ENCODE results near the gene BAIAP2. TPM values are rescaled to one million over a fixed set of nuclear protein-coding genes. Genes with fewer than 3 reads are reported as not detected.

Gene BAIAP2
- total RNA-seq, 1 donor from 2014 or later = 14.4 TPM

DNA sequence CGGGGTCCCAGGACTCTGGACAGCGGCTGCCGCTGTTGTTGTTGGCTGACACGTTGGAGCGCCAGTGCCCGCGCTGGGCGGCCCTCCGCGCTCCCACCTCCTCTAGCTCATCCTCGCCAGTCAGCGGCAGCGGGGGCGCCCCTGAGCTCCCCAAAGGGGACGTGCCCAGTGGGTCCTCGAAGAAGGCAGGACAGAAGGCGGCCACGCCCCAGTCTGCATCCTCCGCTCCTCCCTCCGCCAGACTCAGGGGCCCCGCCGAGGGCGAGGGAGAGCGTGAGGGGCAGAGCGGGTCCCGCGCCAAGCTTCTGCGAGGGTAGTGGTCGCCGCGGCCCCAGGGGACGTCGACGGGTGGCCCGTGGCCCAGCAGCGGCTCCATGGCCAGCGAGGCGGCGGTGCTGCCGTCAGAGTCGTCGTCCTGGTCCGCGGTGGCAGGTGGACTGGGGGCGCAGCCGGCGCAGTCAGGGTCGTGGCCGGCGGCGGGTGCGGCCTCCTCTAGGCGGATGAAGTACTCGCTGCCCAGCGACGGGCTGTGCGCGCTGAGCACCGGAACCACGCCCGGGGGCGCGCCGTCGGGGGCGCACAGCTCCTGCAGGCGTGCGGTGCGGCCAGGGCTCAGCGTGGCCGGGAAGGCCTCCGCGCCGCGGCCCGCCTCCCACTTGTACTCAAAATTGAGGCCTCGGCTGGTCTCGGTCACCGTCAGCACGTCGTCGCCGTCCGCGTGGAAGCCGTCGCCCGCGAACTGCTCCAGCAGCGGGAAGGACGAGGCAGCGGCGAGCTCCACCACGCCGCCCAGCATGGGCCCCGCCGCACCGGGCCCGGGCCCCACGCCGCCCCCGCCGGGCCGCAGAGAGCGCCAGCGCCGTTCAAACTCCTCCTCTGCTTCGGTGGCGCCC, 87.1 kb downstream of the BAIAP2 start:
- Histone ChIP-seq H3K9me3 (no peaks in the 10 kb centered on the region), H3K27ac (no peak overlapping the region), H3K36me3 (no peaks in the 10 kb centered on the region), H3K27me3 (no peaks in the 10 kb centered on the region), H3K4me1 (no peaks in the 10 kb centered on the region), H3K4me3 (no peak overlapping the region)
- intact Hi-C loops (cut with DNase I) = no loop called here
- TF ChIP-seq, protein P1, sequence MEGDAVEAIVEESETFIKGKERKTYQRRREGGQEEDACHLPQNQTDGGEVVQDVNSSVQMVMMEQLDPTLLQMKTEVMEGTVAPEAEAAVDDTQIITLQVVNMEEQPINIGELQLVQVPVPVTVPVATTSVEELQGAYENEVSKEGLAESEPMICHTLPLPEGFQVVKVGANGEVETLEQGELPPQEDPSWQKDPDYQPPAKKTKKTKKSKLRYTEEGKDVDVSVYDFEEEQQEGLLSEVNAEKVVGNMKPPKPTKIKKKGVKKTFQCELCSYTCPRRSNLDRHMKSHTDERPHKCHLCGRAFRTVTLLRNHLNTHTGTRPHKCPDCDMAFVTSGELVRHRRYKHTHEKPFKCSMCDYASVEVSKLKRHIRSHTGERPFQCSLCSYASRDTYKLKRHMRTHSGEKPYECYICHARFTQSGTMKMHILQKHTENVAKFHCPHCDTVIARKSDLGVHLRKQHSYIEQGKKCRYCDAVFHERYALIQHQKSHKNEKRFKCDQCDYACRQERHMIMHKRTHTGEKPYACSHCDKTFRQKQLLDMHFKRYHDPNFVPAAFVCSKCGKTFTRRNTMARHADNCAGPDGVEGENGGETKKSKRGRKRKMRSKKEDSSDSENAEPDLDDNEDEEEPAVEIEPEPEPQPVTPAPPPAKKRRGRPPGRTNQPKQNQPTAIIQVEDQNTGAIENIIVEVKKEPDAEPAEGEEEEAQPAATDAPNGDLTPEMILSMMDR (IDR thresholded peaks at IDR 0.05) = no peak
- no peak for DNase-seq (ENCODE audit: low spot score in 2 of 2)

DNA sequence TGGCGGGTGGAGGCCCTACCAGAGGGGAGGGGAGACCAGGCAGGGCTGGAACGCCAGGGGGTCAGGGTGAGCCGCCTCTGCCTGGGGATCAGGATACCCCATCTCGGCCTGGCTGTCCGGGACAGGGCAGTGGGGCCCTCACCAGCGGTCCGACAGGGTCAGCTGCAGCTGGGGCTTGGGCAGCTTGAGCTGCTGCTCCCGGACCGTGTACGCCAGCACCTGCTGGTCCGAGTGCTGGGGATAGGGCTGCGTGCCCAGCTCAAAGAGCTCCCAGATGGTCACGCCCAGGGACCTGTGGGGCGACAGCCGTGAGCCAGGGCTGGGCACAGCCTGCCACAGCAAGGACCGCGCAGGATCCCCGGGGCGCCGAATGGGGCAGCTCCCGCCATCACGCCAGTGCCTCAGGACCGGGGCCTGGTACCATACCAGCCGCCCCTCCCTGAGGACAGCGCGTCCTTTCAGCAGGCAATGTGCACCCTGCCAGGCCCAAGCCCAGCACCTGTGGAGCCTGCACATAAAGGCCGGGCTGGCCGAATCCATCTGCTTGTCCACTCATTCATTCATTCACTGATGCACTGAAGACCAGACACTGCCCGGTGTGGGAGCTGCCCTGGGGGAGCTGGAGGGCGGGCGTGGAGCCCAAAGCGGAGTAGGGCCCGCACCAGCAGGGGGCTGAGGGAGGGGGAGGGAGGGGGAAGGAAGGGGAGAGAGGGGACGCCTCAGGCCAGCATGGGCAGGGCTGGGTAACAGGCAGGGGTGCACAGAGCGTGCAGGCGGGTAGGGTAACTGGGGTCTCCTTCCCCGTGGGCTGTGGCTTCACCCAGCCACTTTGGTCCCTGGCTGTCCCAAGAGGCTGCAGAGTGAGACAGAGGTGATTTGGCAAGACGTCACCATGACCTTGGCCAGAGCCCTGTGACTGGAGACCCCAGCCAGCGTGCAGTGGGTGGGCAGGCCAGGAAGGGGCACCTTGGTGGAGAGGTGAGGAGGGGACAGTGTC, 88.4 kb downstream of the BAIAP2 start:
- TF ChIP-seq, protein P1 (IDR thresholded peaks at IDR 0.05) = no peak
- Histone ChIP-seq H3K36me3 (no peaks in the 10 kb centered on the region), H3K4me1 (no peaks in the 10 kb centered on the region), H3K27me3 (no peaks in the 10 kb centered on the region), H3K9me3 (no peaks in the 10 kb centered on the region), H3K4me3 (no peak overlapping the region), H3K27ac (no peak overlapping the region)
- intact Hi-C loops (cut with DNase I) = no loop called here
- no peak for DNase-seq (ENCODE audit: low spot score in 2 of 2)

DNA sequence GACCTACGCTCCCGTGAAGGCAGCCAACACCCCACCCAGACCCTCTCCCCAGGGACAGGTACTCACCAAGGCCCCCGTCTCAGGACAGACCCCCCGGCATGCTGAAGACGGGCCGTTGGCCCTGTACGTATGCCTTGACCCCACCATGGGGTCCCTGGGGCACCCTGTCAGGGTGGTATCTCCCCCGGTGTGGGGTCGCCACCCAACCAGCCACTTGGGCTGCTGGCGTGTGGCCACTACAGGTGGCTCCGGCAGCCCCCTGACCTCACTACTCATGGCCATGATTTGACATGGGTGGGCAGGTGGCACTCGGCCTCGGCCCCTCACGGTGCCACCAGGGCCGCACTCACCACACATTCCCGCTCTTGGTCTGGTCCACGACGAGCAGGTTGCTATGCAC, 89.4 kb downstream of the BAIAP2 start:
- H3K27ac ChIP-seq = no peak overlapping the region
- TF ChIP-seq, protein P1 (IDR thresholded peaks at IDR 0.05) = no peak
- intact Hi-C loops (cut with DNase I) = no loop called here
- no peak overlapping the region for H3K4me3 ChIP-seq
- no peaks in the 10 kb centered on the region for H3K9me3 ChIP-seq
- H3K4me1 ChIP-seq = no peaks in the 10 kb centered on the region
- H3K36me3 ChIP-seq = no peaks in the 10 kb centered on the region
- H3K27me3 ChIP-seq = no peaks in the 10 kb centered on the region
- no peak for DNase-seq (ENCODE audit: low spot score in 2 of 2)

DNA sequence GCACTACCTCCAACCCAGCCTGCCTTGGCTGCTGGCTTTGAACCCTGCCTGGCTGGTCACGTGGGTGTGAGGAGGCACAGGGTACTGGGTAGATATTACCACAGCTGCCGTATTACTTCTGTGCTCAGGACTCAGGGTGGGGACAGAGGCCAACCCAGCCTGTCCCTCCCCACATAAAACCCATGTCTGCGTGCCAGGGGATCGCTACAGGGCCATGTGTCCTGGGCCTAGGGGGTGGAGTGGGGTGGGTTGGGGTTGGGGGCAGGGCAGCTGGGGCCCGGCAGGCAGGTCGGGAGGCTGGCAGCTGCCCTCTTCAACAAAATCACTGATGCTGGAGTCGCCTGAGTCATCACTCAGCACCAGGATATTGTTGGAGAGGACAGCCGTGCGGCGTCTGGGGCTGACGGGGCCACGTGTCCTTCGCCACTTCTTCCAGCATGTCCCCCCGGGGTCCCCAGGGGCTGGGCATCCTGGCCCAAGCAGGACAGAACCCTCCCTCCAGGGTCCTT, 90.7 kb downstream of the BAIAP2 start:
- no peaks in the 10 kb centered on the region for H3K9me3 ChIP-seq
- no peaks in the 10 kb centered on the region for H3K4me1 ChIP-seq
- TF ChIP-seq, protein P1 (IDR thresholded peaks at IDR 0.05) = no peak
- DNase-seq (ENCODE audit: low spot score in 2 of 2) = no peak
- no peak overlapping the region for H3K27ac ChIP-seq
- H3K27me3 ChIP-seq = no peaks in the 10 kb centered on the region
- H3K36me3 ChIP-seq = no peaks in the 10 kb centered on the region
- intact Hi-C loops (cut with DNase I) = no loop called here
- no peak overlapping the region for H3K4me3 ChIP-seq

DNA sequence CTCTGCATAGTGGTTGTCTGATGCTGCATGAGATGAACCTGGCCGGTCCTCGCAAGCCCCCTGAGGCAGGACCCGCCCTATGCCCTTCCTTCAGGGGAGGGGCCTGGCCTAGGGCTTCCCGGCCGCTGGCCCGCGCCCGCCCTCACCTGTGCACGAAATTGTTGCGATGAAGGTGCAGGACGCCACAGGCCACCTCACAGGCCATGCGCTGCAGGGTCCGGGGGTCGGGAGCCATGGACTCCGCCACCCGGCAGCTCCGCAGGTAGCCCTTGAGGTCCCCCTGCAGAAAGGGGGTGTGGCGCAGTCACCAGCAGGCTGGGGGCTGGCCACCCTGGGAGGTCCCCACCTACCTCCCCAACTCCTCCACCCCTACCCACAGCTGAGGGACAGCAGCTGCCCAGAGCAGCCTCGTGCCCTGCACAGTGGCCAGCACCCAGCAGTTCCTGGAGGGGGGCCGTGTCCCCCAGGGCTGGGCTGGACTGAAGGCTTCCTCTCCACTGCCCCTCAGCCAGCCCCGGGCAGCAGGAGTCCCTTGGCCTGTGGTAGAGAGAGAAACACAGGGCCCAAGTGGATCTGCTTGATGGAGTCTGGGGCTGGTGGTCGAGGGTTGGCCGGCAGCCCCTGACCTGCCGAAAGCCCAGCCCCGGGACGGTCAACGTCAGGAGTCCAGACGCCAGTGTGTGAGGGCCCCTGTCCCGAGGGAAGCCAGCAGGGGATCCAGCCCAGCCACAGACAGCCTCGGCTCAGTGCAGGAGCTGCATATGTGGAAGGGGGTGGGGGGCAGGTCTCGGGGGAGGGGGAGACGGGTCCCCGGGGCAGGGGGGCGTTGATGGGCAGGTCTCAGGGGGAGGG, 91.6 kb downstream of the BAIAP2 start:
- TF ChIP-seq, protein P1 (IDR thresholded peaks at IDR 0.05) = no peak
- DNase-seq (ENCODE audit: low spot score in 2 of 2) = no peak
- H3K4me1 ChIP-seq = no peaks in the 10 kb centered on the region
- H3K9me3 ChIP-seq = no peaks in the 10 kb centered on the region
- H3K27ac ChIP-seq = no peak overlapping the region
- intact Hi-C loops (cut with DNase I) = no loop called here
- no peak overlapping the region for H3K4me3 ChIP-seq
- H3K36me3 ChIP-seq = no peaks in the 10 kb centered on the region
- no peaks in the 10 kb centered on the region for H3K27me3 ChIP-seq

Data from ascending aorta (tissue), 2 donors.